ENCODE data around the gene CLDN16.

GRCh38 chr3:190387578-190388213 is at the start of gene CLDN16:
- TF ChIP-seq, protein P1, sequence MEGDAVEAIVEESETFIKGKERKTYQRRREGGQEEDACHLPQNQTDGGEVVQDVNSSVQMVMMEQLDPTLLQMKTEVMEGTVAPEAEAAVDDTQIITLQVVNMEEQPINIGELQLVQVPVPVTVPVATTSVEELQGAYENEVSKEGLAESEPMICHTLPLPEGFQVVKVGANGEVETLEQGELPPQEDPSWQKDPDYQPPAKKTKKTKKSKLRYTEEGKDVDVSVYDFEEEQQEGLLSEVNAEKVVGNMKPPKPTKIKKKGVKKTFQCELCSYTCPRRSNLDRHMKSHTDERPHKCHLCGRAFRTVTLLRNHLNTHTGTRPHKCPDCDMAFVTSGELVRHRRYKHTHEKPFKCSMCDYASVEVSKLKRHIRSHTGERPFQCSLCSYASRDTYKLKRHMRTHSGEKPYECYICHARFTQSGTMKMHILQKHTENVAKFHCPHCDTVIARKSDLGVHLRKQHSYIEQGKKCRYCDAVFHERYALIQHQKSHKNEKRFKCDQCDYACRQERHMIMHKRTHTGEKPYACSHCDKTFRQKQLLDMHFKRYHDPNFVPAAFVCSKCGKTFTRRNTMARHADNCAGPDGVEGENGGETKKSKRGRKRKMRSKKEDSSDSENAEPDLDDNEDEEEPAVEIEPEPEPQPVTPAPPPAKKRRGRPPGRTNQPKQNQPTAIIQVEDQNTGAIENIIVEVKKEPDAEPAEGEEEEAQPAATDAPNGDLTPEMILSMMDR (IDR thresholded peaks at IDR 0.05): no peak
- TF ChIP-seq POLR2A (IDR thresholded peaks at IDR 0.05): peak in 1 of 2 donors; percentile 20
